ENCODE results near the gene RPL21.

RPL21 gene

GRCh38 chr13:27236478-27236877 is 14.9 kb upstream of the RPL21 start:
- no peak for TF ChIP-seq ZNF274 (IDR thresholded peaks at IDR 0.05; ENCODE audit: low read depth, low read length)

GRCh38 chr13:27242702-27243101 is 8.7 kb upstream of the RPL21 start:
- no peak for TF ChIP-seq ZNF274 (IDR thresholded peaks at IDR 0.05; ENCODE audit: low read depth, low read length)
- no peak overlapping the region for H3K4me3 ChIP-seq (ENCODE audit: low read length)

More at GRCh38 chr13:27236478-27236877, 14.9 kb upstream of the RPL21 start:
- H3K4me3 ChIP-seq (ENCODE audit: low read length) = no peak overlapping the region

GRCh38 chr13:27245610-27246009 is 5.7 kb upstream of the RPL21 start:
- TF ChIP-seq ZNF274 (IDR thresholded peaks at IDR 0.05; ENCODE audit: low read depth, low read length) = no peak
- no peak overlapping the region for H3K4me3 ChIP-seq (ENCODE audit: low read length)

GRCh38 chr13:27250833-27251165 is 559 bp upstream of the RPL21 start:
- no peak for TF ChIP-seq ZNF274 (IDR thresholded peaks at IDR 0.05; ENCODE audit: low read depth, low read length)
- H3K4me3 ChIP-seq (ENCODE audit: low read length) = peak overlapping the region; percentile 98

- TF ChIP-seq ZNF274 (IDR thresholded peaks at IDR 0.05; ENCODE audit: low read depth, low read length) = no peak
- H3K4me3 ChIP-seq (ENCODE audit: low read length) = peak overlapping the region; percentile 98
Observed at GRCh38 chr13:27252467-27252866, 1.1 kb downstream of the RPL21 start.

- no peak for TF ChIP-seq ZNF274 (IDR thresholded peaks at IDR 0.05; ENCODE audit: low read depth, low read length)
- no peak overlapping the region for H3K4me3 ChIP-seq (ENCODE audit: low read length)
Observed at GRCh38 chr13:27257233-27257568, 5.8 kb downstream of the RPL21 start.

GRCh38 chr13:27257648-27258253 is 6.4 kb downstream of the RPL21 start:
- no peak overlapping the region for H3K4me3 ChIP-seq (ENCODE audit: low read length)
- no peak for TF ChIP-seq ZNF274 (IDR thresholded peaks at IDR 0.05; ENCODE audit: low read depth, low read length)

GRCh38 chr13:27258637-27259386 is 7.5 kb downstream of the RPL21 start:
- no peak for TF ChIP-seq ZNF274 (IDR thresholded peaks at IDR 0.05; ENCODE audit: low read depth, low read length)
- H3K4me3 ChIP-seq (ENCODE audit: low read length) = no peak overlapping the region

GRCh38 chr13:27259831-27260230 is 8.5 kb downstream of the RPL21 start:
- H3K4me3 ChIP-seq (ENCODE audit: low read length) = no peak overlapping the region
- no peak for TF ChIP-seq ZNF274 (IDR thresholded peaks at IDR 0.05; ENCODE audit: low read depth, low read length)

GRCh38 chr13:27261396-27261795 is 10.0 kb downstream of the RPL21 start:
- no peak for TF ChIP-seq ZNF274 (IDR thresholded peaks at IDR 0.05; ENCODE audit: low read depth, low read length)
- H3K4me3 ChIP-seq (ENCODE audit: low read length) = no peak overlapping the region

- no peak for TF ChIP-seq ZNF274 (IDR thresholded peaks at IDR 0.05; ENCODE audit: low read depth, low read length)
- no peak overlapping the region for H3K4me3 ChIP-seq (ENCODE audit: low read length)
Observed at GRCh38 chr13:27263438-27263837, 12.1 kb downstream of the RPL21 start.

- H3K4me3 ChIP-seq (ENCODE audit: low read length) = no peak overlapping the region
Observed at GRCh38 chr13:27264181-27264580, 12.8 kb downstream of the RPL21 start.

GRCh38 chr13:27264648-27265047 is 13.3 kb downstream of the RPL21 start:
- no peak for TF ChIP-seq ZNF274 (IDR thresholded peaks at IDR 0.05; ENCODE audit: low read depth, low read length)
- no peak overlapping the region for H3K4me3 ChIP-seq (ENCODE audit: low read length)

More at GRCh38 chr13:27264181-27264580, 12.8 kb downstream of the RPL21 start:
- no peak for TF ChIP-seq ZNF274 (IDR thresholded peaks at IDR 0.05; ENCODE audit: low read depth, low read length)

GRCh38 chr13:27266917-27267316 is 15.6 kb downstream of the RPL21 start:
- no peak for TF ChIP-seq ZNF274 (IDR thresholded peaks at IDR 0.05; ENCODE audit: low read depth, low read length)
- no peak overlapping the region for H3K4me3 ChIP-seq (ENCODE audit: low read length)

- H3K4me3 ChIP-seq (ENCODE audit: low read length) = no peak overlapping the region
- TF ChIP-seq ZNF274 (IDR thresholded peaks at IDR 0.05; ENCODE audit: low read depth, low read length) = no peak
Observed at GRCh38 chr13:27267596-27267995, 16.2 kb downstream of the RPL21 start.
